WTC11 (cell line): Measurements from ENCODE around the gene SORCS2. TPM values are rescaled to one million over a fixed set of nuclear protein-coding genes. Genes with fewer than 3 reads are reported as not detected.

Source experiments
- ATAC-seq: fragments of 200-7000 bp; cut with Tn5 transposase; 2 replicates; pipeline ENCODE4 v1.10.0; 2021; ENCODE audit warnings: mild to moderate bottlenecking, moderate library complexity
- CTCF ChIA-PET: fragments of 300-600 bp; sonication (Branson Sonifier 250); formaldehyde crosslinking; loops from one replicate; lab custom pipeline; 2021; ENCODE audit warnings: antibody characterized with exemption; lab: Charles Lee
- POLR2A ChIA-PET: fragments of 350-600 bp; sonication (Branson Sonifier 250); formaldehyde crosslinking; loops from one replicate; lab custom pipeline; 2021; ENCODE audit warnings: antibody characterized with exemption; lab: Charles Lee
- DNase-seq: peaks from one replicate; pipeline ENCODE4 v3.0.0; 2021; ENCODE audit warnings: low spot score
- H3K27ac Mint-ChIP-seq: 2 replicates; pipeline ENCODE4 v1.8.0; 2021; ENCODE audit warnings: mixed read lengths
- H3K27me3 Mint-ChIP-seq: 2 replicates; pipeline ENCODE4 v1.8.0; 2021; ENCODE audit warnings: low read depth, mild to moderate bottlenecking, moderate library complexity, mixed read lengths
- H3K36me3 Mint-ChIP-seq: 2 replicates; pipeline ENCODE4 v1.8.0; 2021; ENCODE audit warnings: mixed read lengths
- H3K4me1 Mint-ChIP-seq: 2 replicates; pipeline ENCODE4 v1.8.0; 2022; ENCODE audit warnings: mixed read lengths
- H3K4me3 Mint-ChIP-seq: 2 replicates; pipeline ENCODE4 v1.8.0; 2021; ENCODE audit warnings: mild to moderate bottlenecking, moderate library complexity, mixed read lengths
- H3K9me3 Mint-ChIP-seq: 2 replicates; pipeline ENCODE4 v1.8.0; 2021; ENCODE audit warnings: mixed read lengths
- CDX4 ChIP-seq: fragments of 250-450 bp; sonication (Bioruptor Pico); IDR thresholded peaks from 2 replicates; pipeline ENCODE4 v1.9.0; 2021; ENCODE audit warnings: moderate library complexity, mild to moderate bottlenecking, inconsistent platforms, borderline replicate concordance
- FOXJ3 ChIP-seq: sonication (generic); formaldehyde crosslinking; IDR thresholded peaks from 2 replicates; pipeline ENCODE4 v1.9.0; 2021; ENCODE audit warnings: missing genetic modification reagents, mild to moderate bottlenecking, borderline replicate concordance
- FOXP1 ChIP-seq: sonication (generic); formaldehyde crosslinking; IDR thresholded peaks from 2 replicates; pipeline ENCODE4 v1.8.0; 2022; ENCODE audit warnings: missing genetic modification reagents, mild to moderate bottlenecking, moderate library complexity, borderline replicate concordance
- FOXP4 ChIP-seq: sonication (generic); formaldehyde crosslinking; IDR thresholded peaks from 2 replicates; pipeline ENCODE4 v1.8.0; 2022; ENCODE audit warnings: mild to moderate bottlenecking, missing genetic modification reagents
- KAT7 ChIP-seq: sonication (generic); formaldehyde crosslinking; IDR thresholded peaks from 2 replicates; pipeline ENCODE4 v1.8.1; 2023; ENCODE audit warnings: missing genetic modification reagents, mild to moderate bottlenecking, borderline replicate concordance
- NR1H2 ChIP-seq: sonication (generic); formaldehyde crosslinking; IDR thresholded peaks from 2 replicates; pipeline ENCODE4 v1.9.0; 2021; ENCODE audit warnings: mild to moderate bottlenecking, moderate library complexity, missing genetic modification reagents
- OVOL2 ChIP-seq: fragments of 250-450 bp; sonication (Bioruptor Pico); IDR thresholded peaks from 2 replicates; pipeline ENCODE4 v1.9.0; 2021; ENCODE audit warnings: mild to moderate bottlenecking, borderline replicate concordance
- SMAD3 ChIP-seq: sonication (generic); formaldehyde crosslinking; IDR thresholded peaks from 2 replicates; pipeline ENCODE4 v1.8.0; 2022; ENCODE audit warnings: missing genetic modification reagents, mild to moderate bottlenecking, borderline replicate concordance
- TCF7 ChIP-seq: sonication (generic); formaldehyde crosslinking; IDR thresholded peaks from 2 replicates; pipeline ENCODE4 v1.8.0; 2022; ENCODE audit warnings: mild to moderate bottlenecking, low read depth, missing genetic modification reagents, moderate library complexity
- ZNF138 ChIP-seq: sonication (generic); formaldehyde crosslinking; conservative IDR thresholded peaks from 2 replicates; pipeline ENCODE4 v1.8.1; 2022; ENCODE audit warnings: mild to moderate bottlenecking, moderate library complexity, missing genetic modification reagents
- ZNF263 ChIP-seq: sonication (generic); formaldehyde crosslinking; IDR thresholded peaks from 2 replicates; pipeline ENCODE4 v1.8.1; 2022; ENCODE audit warnings: low read depth, mild to moderate bottlenecking, moderate library complexity, missing genetic modification reagents
- ZNF423 ChIP-seq: fragments of 250-450 bp; sonication (Bioruptor Pico); IDR thresholded peaks from 2 replicates; pipeline ENCODE4 v2.1.2; 2022; ENCODE audit warnings: mild to moderate bottlenecking, moderate library complexity
- ZSCAN18 ChIP-seq: fragments of 250-450 bp; sonication (Bioruptor Pico); IDR thresholded peaks from 2 replicates; pipeline ENCODE4 v2.1.2; 2022; ENCODE audit warnings: mild to moderate bottlenecking, moderate library complexity
- total RNA-seq: library from RNA; stranded (reverse); gene quantifications from 3 replicates; pipeline ENCODE4 v1.2.3, GENCODE V29; 2021
- TF ChIP-seq, protein P1 (sequence below): sonication (generic); formaldehyde crosslinking; IDR thresholded peaks from 2 replicates; pipeline ENCODE4 v1.8.1; 2023; ENCODE audit warnings: mild to moderate bottlenecking, missing genetic modification reagents, borderline replicate concordance
- TF ChIP-seq, protein P2 (sequence below): sonication (generic); formaldehyde crosslinking; IDR thresholded peaks from 2 replicates; pipeline ENCODE4 v1.8.0; 2022; ENCODE audit warnings: mild to moderate bottlenecking, missing genetic modification reagents
- TF ChIP-seq, protein P3 (sequence below): fragments of 250-450 bp; sonication (Bioruptor Pico); conservative IDR thresholded peaks from 2 replicates; pipeline ENCODE4 v1.9.0; 2021; ENCODE audit warnings: mild to moderate bottlenecking

The SORCS2 gene
- total RNA-seq, 1 experiment from 2014 or later = 6.6 TPM

DNA sequence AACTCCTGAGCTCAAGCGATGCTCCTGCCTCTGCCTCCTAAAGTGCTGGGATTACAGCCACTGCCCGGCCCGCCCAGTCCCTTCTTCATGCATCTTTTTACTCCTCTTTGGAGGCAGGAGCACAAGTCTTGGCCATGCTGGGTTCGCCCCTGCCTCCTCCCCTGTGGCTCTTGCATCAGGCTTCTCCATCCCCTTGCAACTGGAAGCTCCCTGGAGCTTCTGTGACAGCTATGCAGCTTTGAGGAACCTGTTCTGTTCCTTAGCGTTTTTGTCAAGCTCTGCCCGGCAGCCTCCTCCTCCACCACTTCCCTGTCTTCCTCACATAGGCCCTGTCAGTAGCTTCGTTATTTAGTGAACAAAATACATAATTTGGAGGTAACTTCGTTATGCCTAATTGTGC is 168.5 kb downstream of the SORCS2 start (continued):
- TF ChIP-seq FOXJ3 (CRISPR knock-in tag) = no peak

DNA sequence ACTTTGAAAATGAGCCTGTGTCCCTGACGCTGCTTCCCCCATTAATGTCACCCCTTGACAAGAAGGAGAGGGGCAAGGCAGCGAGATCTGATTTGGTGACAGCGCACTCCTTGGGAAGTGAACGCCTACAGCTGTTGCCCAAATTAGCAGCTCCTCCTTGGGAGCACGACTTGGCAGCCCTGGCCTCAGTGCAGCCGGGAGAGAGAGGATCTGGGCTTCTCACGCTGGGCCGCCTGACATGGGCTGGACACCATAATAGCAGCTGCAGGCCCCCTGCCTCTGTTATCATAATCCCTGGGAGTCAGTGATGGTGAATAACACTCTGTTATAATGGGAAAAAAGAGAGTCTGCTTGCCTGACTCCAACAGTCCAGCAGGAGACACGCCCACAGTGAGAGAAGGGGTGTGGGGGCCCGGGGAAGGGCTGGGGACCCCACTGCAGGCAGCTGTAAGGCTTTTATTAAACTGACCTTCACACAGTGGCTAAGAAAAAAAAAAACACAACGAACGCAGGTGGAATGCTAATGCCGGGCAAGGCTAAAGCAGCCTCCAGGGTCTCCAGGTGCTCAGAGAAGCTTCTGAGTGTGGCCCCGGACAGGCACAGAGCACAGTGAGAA is 169.1 kb downstream of the SORCS2 start:
- H3K27me3 Mint-ChIP-seq = no peaks in the 10 kb centered on the region
- H3K36me3 Mint-ChIP-seq = no peaks in the 10 kb centered on the region
- peaks cover 4% of the 10 kb centered on the region for H3K4me1 Mint-ChIP-seq
- ATAC-seq (no peak), DNase-seq (no peak)
- no peak overlapping the region for H3K4me3 Mint-ChIP-seq
- TF ChIP-seq ZNF423 = no peak
- TF ChIP-seq FOXP1 = no peak
- TF ChIP-seq NR1H2 (CRISPR knock-in tag) = no peak
- TF ChIP-seq, protein P1, sequence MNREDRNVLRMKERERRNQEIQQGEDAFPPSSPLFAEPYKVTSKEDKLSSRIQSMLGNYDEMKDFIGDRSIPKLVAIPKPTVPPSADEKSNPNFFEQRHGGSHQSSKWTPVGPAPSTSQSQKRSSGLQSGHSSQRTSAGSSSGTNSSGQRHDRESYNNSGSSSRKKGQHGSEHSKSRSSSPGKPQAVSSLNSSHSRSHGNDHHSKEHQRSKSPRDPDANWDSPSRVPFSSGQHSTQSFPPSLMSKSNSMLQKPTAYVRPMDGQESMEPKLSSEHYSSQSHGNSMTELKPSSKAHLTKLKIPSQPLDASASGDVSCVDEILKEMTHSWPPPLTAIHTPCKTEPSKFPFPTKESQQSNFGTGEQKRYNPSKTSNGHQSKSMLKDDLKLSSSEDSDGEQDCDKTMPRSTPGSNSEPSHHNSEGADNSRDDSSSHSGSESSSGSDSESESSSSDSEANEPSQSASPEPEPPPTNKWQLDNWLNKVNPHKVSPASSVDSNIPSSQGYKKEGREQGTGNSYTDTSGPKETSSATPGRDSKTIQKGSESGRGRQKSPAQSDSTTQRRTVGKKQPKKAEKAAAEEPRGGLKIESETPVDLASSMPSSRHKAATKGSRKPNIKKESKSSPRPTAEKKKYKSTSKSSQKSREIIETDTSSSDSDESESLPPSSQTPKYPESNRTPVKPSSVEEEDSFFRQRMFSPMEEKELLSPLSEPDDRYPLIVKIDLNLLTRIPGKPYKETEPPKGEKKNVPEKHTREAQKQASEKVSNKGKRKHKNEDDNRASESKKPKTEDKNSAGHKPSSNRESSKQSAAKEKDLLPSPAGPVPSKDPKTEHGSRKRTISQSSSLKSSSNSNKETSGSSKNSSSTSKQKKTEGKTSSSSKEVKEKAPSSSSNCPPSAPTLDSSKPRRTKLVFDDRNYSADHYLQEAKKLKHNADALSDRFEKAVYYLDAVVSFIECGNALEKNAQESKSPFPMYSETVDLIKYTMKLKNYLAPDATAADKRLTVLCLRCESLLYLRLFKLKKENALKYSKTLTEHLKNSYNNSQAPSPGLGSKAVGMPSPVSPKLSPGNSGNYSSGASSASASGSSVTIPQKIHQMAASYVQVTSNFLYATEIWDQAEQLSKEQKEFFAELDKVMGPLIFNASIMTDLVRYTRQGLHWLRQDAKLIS (CRISPR knock-in tag) = no peak
- TF ChIP-seq, protein P2, sequence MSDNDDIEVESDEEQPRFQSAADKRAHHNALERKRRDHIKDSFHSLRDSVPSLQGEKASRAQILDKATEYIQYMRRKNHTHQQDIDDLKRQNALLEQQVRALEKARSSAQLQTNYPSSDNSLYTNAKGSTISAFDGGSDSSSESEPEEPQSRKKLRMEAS (CRISPR knock-in tag) = no peak
- TF ChIP-seq ZNF138 (CRISPR knock-in tag) = no peak
- TF ChIP-seq OVOL2 (CRISPR knock-in tag) = no peak
- TF ChIP-seq, protein P3, sequence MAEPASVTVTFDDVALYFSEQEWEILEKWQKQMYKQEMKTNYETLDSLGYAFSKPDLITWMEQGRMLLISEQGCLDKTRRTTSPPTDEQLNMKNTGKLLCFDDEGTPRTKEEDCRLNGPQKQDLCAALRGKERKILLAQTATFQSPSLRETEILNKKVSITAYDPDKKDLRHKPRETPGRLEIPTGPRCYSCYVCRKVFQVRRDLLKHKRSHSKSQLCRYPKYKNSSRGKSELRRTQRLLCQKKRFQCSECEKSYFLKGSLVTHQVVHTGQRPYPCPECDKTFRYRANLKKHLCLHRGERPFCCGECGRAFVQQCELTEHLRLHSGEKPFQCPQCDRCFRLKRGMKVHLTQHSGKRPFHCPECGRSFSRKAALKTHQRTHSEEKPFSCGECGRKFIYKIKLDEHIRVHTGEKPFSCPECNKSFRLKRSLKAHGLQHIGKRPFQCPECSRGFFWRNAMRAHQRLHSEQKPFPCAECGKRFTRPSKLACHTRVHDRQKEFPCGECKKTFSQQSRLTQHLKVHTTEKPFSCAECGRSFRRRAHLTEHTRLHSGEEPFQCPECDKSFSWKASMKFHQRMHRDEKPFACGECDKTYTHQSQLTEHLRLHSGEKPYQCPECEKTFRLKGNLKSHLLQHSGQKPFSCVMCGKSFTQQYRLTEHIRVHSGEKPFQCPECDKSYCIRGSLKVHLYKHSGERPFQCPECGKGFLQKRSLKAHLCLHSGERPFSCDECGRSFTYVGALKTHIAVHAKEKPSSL (CRISPR knock-in tag) = no peak
- TF ChIP-seq TCF7 (CRISPR knock-in tag) = no peak
- ChIA-PET POLR2A (no interaction called here), CTCF (no interaction called here)
- H3K9me3 Mint-ChIP-seq = peaks cover 3% of the 10 kb centered on the region
- no peak overlapping the region; the same call in 1 of the 2 replicates for H3K27ac Mint-ChIP-seq

GRCh38 chr4:7362341-7362740 is 170.0 kb downstream of the SORCS2 start:
- peaks cover 9% of the 10 kb centered on the region for H3K4me1 Mint-ChIP-seq
- CTCF ChIA-PET = no interaction called here
- H3K27me3 Mint-ChIP-seq = no peaks in the 10 kb centered on the region
- no peak overlapping the region for H3K27ac Mint-ChIP-seq
- H3K9me3 Mint-ChIP-seq = peaks cover 3% of the 10 kb centered on the region
- H3K36me3 Mint-ChIP-seq = no peaks in the 10 kb centered on the region
- H3K4me3 Mint-ChIP-seq = no peak overlapping the region
- TF ChIP-seq ZSCAN18 (CRISPR knock-in tag) = no peak
- TF ChIP-seq, protein P2 (CRISPR knock-in tag) = no peak
- POLR2A ChIA-PET = no interaction called here
- DNase-seq (no peak), ATAC-seq (no peak)

- peaks cover 3% of the 10 kb centered on the region for H3K9me3 Mint-ChIP-seq
- H3K4me3 Mint-ChIP-seq = no peak overlapping the region
- peaks cover 9% of the 10 kb centered on the region for H3K4me1 Mint-ChIP-seq
- DNase-seq (no peak), ATAC-seq (no peak)
- H3K27ac Mint-ChIP-seq = no peak overlapping the region
- ChIA-PET CTCF (no interaction called here), POLR2A (no interaction called here)
- no peaks in the 10 kb centered on the region for H3K36me3 Mint-ChIP-seq
- H3K27me3 Mint-ChIP-seq = no peaks in the 10 kb centered on the region
- TF ChIP-seq OVOL2 (CRISPR knock-in tag) = no peak
- TF ChIP-seq CDX4 (CRISPR knock-in tag) = no peak
- no peak for TF ChIP-seq KAT7 (CRISPR knock-in tag)
- no peak for TF ChIP-seq ZNF263 (CRISPR knock-in tag)
- no peak for TF ChIP-seq SMAD3 (CRISPR knock-in tag)
- no peak for TF ChIP-seq FOXP4 (CRISPR knock-in tag)
- no peak for TF ChIP-seq ZSCAN18 (CRISPR knock-in tag)
Observed at GRCh38 chr4:7362862-7363430, 170.6 kb downstream of the SORCS2 start.
